Trophoblast cell (in vitro differentiated cells and primary cell): Measurements from ENCODE around the gene NUDT8.

Experiments used
- DNase-seq, 2 donors: peaks; one replicate each; pipeline ENCODE4 v3.0.0-alpha.2; 2016
- H2AFZ ChIP-seq: 2 replicates; pipeline ENCODE4 v1.6.1; 2013; ENCODE audit warnings: low read length, moderate library complexity, mild to moderate bottlenecking; ENCODE audit not compliant: insufficient read depth, poor library complexity
- H2AK5ac ChIP-seq: 2 replicates; pipeline ENCODE4 v1.6.1; 2013; ENCODE audit warnings: mild to moderate bottlenecking, low read length
- H2BK120ac ChIP-seq: 2 replicates; pipeline ENCODE4 v1.6.1; 2013; ENCODE audit warnings: low read length, mild to moderate bottlenecking, moderate library complexity; ENCODE audit not compliant: insufficient read depth, poor library complexity
- H2BK12ac ChIP-seq: 2 replicates; pipeline ENCODE4 v1.6.1; 2013; ENCODE audit warnings: mild to moderate bottlenecking, low read length, moderate library complexity
- H2BK5ac ChIP-seq: 2 replicates; pipeline ENCODE4 v1.6.1; 2013; ENCODE audit warnings: low read length, low read depth, moderate library complexity, mild to moderate bottlenecking; ENCODE audit not compliant: poor library complexity
- H3K14ac ChIP-seq: 2 replicates; pipeline ENCODE4 v1.6.1; 2013; ENCODE audit warnings: mild to moderate bottlenecking, low read length
- H3K18ac ChIP-seq: 2 replicates; pipeline ENCODE4 v1.6.1; 2013; ENCODE audit warnings: mild to moderate bottlenecking, low read length
- H3K23ac ChIP-seq: 2 replicates; pipeline ENCODE4 v1.6.1; 2013; ENCODE audit warnings: low read length
- H3K27ac ChIP-seq: 2 replicates; pipeline ENCODE4 v1.5.1; 2013; ENCODE audit warnings: low read depth, mild to moderate bottlenecking, inconsistent platforms, low read length, moderate library complexity
- H3K27me3 ChIP-seq: 2 replicates; pipeline ENCODE4 v1.6.1; 2013; ENCODE audit warnings: inconsistent platforms, mild to moderate bottlenecking, low read length, moderate library complexity; ENCODE audit not compliant: insufficient read depth
- H3K36me3 ChIP-seq, 2 experiments: 1 replicate in 1 of 2; 2 replicates in 1 of 2; pipeline ENCODE4 v1.6.1; 2013; ENCODE audit warnings: low read length in 2 of 2, mild to moderate bottlenecking in 2 of 2, moderate library complexity in 1 of 2; ENCODE audit not compliant: insufficient read depth in 2 of 2, control insufficient read depth in 1 of 2
- H3K4ac ChIP-seq: 2 replicates; pipeline ENCODE4 v1.6.1; 2013; ENCODE audit warnings: low read depth, mild to moderate bottlenecking, low read length, moderate library complexity
- H3K4me1 ChIP-seq, 2 experiments: 1 replicate in 1 of 2; 2 replicates in 1 of 2; pipeline ENCODE4 v1.6.1; 2013; ENCODE audit warnings: low read length in 2 of 2, mild to moderate bottlenecking in 2 of 2, moderate library complexity in 1 of 2; ENCODE audit not compliant: insufficient read depth in 2 of 2, control insufficient read depth in 1 of 2
- H3K4me2 ChIP-seq: 2 replicates; pipeline ENCODE4 v1.6.1; 2013; ENCODE audit warnings: inconsistent platforms, mild to moderate bottlenecking, low read length, moderate library complexity
- H3K4me3 ChIP-seq: 2 replicates; pipeline ENCODE4 v1.5.1; 2013; ENCODE audit warnings: mild to moderate bottlenecking, low read depth, low read length, inconsistent platforms
- H3K79me1 ChIP-seq: one replicate; pipeline ENCODE4 v1.6.1; 2013; ENCODE audit warnings: low read length
- H3K79me2 ChIP-seq: 2 replicates; pipeline ENCODE4 v1.6.1; 2013; ENCODE audit warnings: low read length, mild to moderate bottlenecking; ENCODE audit not compliant: control insufficient read depth, insufficient read depth, poor library complexity
- H3K9ac ChIP-seq: 2 replicates; pipeline ENCODE4 v1.6.1; 2013; ENCODE audit warnings: mild to moderate bottlenecking, low read length
- H3K9me3 ChIP-seq: 2 replicates; pipeline ENCODE4 v1.6.1; 2013; ENCODE audit warnings: low read depth, mild to moderate bottlenecking, control low read depth, inconsistent platforms, low read length; ENCODE audit not compliant: insufficient read depth
- H4K12ac ChIP-seq: 2 replicates; pipeline ENCODE4 v1.6.1; 2013; ENCODE audit warnings: low read depth, mild to moderate bottlenecking, low read length, moderate library complexity
- H4K8ac ChIP-seq: 2 replicates; pipeline ENCODE4 v1.6.1; 2013; ENCODE audit warnings: low read depth, mild to moderate bottlenecking, low read length, moderate library complexity
- H4K91ac ChIP-seq: one replicate; pipeline ENCODE4 v1.6.1; 2013; ENCODE audit warnings: low read depth, mild to moderate bottlenecking, low read length, moderate library complexity
- WGBS: extraction: QIAGEN DNeasy Blood & Tissue Kit; methylation state at CpG from one replicate; pipeline ENCODE4 v1.1.7; 2013; ENCODE audit warnings: missing lambda C conversion rate; ENCODE audit not compliant: insufficient read length, insufficient coverage; ENCODE audit errors: extremely low coverage; 5-methylcytosine and 5-hydroxymethylcytosine counted together

NUDT8 gene

GRCh38 chr11:67649634-67650510 lies 20.1 kb upstream of the NUDT8 start:
- no peak for DNase-seq
- Histone ChIP-seq H3K27ac (no peak overlapping the region), H3K18ac (no peak overlapping the region), H2AFZ (no peak overlapping the region), H3K36me3 (no peaks in the 10 kb centered on the region), H3K9ac (no peak overlapping the region), H2AK5ac (no peak overlapping the region), H3K4me3 (peak overlapping the region; percentile 21), H3K23ac (peak overlapping the region; percentile 11), H2BK12ac (no peak overlapping the region), H3K14ac (no peak overlapping the region), H3K27me3 (no peaks in the 10 kb centered on the region), H3K79me1 (no peaks in the 10 kb centered on the region), H3K9me3 (peaks cover 4% of the 10 kb centered on the region), H4K12ac (no peak overlapping the region), H3K79me2 (no peaks in the 10 kb centered on the region), H2BK120ac (no peak overlapping the region), H4K91ac (no peak overlapping the region), H3K4ac (no peak overlapping the region), H3K4me2 (no peak overlapping the region), H2BK5ac (no peak overlapping the region), H4K8ac (no peak overlapping the region), H3K4me1 (no peaks in the 10 kb centered on the region)
- WGBS: no CpG with 5 or more reads among the region's 22 CpGs

GRCh38 chr11:67648796-67649613 lies 19.3 kb upstream of the NUDT8 start:
- Histone ChIP-seq H3K4me3 (peak overlapping the region; percentile 21), H3K79me1 (no peaks in the 10 kb centered on the region), H3K14ac (no peak overlapping the region), H2BK120ac (no peak overlapping the region), H3K4ac (no peak overlapping the region), H3K79me2 (no peaks in the 10 kb centered on the region), H3K27me3 (no peaks in the 10 kb centered on the region), H4K91ac (no peak overlapping the region), H3K9me3 (peaks cover 4% of the 10 kb centered on the region), H2AFZ (no peak overlapping the region), H3K36me3 (no peaks in the 10 kb centered on the region), H3K4me2 (no peak overlapping the region), H3K18ac (no peak overlapping the region), H3K27ac (no peak overlapping the region), H2BK12ac (no peak overlapping the region), H2AK5ac (no peak overlapping the region), H4K12ac (no peak overlapping the region), H4K8ac (no peak overlapping the region), H3K9ac (no peak overlapping the region), H3K4me1 (no peaks in the 10 kb centered on the region), H3K23ac (peak overlapping the region; percentile 11), H2BK5ac (no peak overlapping the region)
- WGBS: no CpG with 5 or more reads among the region's 12 CpGs
- no peak for DNase-seq

GRCh38 chr11:67648140-67648795 lies 18.5 kb upstream of the NUDT8 start:
- WGBS: no CpG with 5 or more reads among the region's 12 CpGs
- no peak overlapping the region for H3K18ac ChIP-seq
- H2AFZ ChIP-seq: no peak overlapping the region
- H3K14ac ChIP-seq: no peak overlapping the region
- H2AK5ac ChIP-seq: no peak overlapping the region
- DNase-seq: peak; percentile 26 to 68
- no peak overlapping the region for H4K12ac ChIP-seq
- no peak overlapping the region for H3K4me3 ChIP-seq
- no peak overlapping the region for H2BK120ac ChIP-seq
- H3K4me1 ChIP-seq: no peaks in the 10 kb centered on the region
- H3K9me3 ChIP-seq: peaks cover 4% of the 10 kb centered on the region
- no peak overlapping the region for H4K91ac ChIP-seq
- no peak overlapping the region for H3K9ac ChIP-seq
- no peak overlapping the region for H2BK12ac ChIP-seq
- H3K27ac ChIP-seq: no peak overlapping the region
- H3K4ac ChIP-seq: no peak overlapping the region
- H3K79me1 ChIP-seq: no peaks in the 10 kb centered on the region
- no peaks in the 10 kb centered on the region for H3K27me3 ChIP-seq
- no peak overlapping the region for H4K8ac ChIP-seq
- H3K4me2 ChIP-seq: no peak overlapping the region
- no peak overlapping the region for H2BK5ac ChIP-seq
- no peaks in the 10 kb centered on the region for H3K36me3 ChIP-seq
- no peaks in the 10 kb centered on the region for H3K79me2 ChIP-seq
- no peak overlapping the region for H3K23ac ChIP-seq

- H3K79me1 ChIP-seq: no peaks in the 10 kb centered on the region
- no peak overlapping the region for H2AFZ ChIP-seq
- no peak overlapping the region for H2BK120ac ChIP-seq
- H3K79me2 ChIP-seq: no peaks in the 10 kb centered on the region
- no peak overlapping the region for H4K8ac ChIP-seq
- no peak overlapping the region for H4K91ac ChIP-seq
- no peak overlapping the region for H3K4ac ChIP-seq
- H3K18ac ChIP-seq: no peak overlapping the region
- H3K9ac ChIP-seq: no peak overlapping the region
- no peak for DNase-seq
- H2BK5ac ChIP-seq: no peak overlapping the region
- H3K4me1 ChIP-seq: no peaks in the 10 kb centered on the region
- H3K36me3 ChIP-seq: no peaks in the 10 kb centered on the region
- no peak overlapping the region for H3K4me3 ChIP-seq
- no peak overlapping the region for H2BK12ac ChIP-seq
- WGBS: no CpG with 5 or more reads among the region's 15 CpGs
- H3K27ac ChIP-seq: no peak overlapping the region
- H3K9me3 ChIP-seq: peaks cover 4% of the 10 kb centered on the region
- H3K23ac ChIP-seq: no peak overlapping the region
- H4K12ac ChIP-seq: no peak overlapping the region
- H2AK5ac ChIP-seq: no peak overlapping the region
- no peak overlapping the region for H3K4me2 ChIP-seq
- H3K27me3 ChIP-seq: no peaks in the 10 kb centered on the region
- no peak overlapping the region for H3K14ac ChIP-seq
Observed at GRCh38 chr11:67647471-67647870, 17.7 kb upstream of the NUDT8 start.
